ENCODE results near the gene SEMA5A. TPM values are rescaled to one million over a fixed set of nuclear protein-coding genes. Genes with fewer than 3 reads are reported as not detected.

The SEMA5A gene
- total RNA-seq, 1 donor = 42.3 TPM

DNA sequence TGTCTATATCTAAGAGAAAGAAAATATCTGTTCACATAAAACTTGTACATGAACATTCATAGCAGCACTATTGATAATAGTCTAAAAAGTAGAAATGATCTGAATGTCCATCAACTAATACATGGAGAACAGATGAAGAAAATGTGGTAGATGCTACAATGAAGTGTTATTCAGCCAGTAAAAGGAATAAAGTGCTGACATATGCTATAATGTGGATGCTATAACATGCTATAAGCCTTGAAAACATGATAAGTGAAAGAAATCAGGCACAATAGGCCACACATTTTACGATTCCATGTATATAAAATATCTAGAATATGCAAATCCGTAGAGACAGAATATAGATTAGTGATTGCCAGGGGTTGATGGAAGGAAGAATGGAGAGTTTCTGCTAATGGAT lies 146.8 kb downstream of the SEMA5A start:
- peaks cover 2% of the 10 kb centered on the region for H3K79me2 ChIP-seq (ENCODE audit: insufficient read depth, low read length)
- H3K36me3 ChIP-seq (ENCODE audit: insufficient read depth, low read length) = no peaks in the 10 kb centered on the region
- H3K27me3 ChIP-seq (ENCODE audit: insufficient read depth, low read length) = no peaks in the 10 kb centered on the region
- TF ChIP-seq, protein P1, sequence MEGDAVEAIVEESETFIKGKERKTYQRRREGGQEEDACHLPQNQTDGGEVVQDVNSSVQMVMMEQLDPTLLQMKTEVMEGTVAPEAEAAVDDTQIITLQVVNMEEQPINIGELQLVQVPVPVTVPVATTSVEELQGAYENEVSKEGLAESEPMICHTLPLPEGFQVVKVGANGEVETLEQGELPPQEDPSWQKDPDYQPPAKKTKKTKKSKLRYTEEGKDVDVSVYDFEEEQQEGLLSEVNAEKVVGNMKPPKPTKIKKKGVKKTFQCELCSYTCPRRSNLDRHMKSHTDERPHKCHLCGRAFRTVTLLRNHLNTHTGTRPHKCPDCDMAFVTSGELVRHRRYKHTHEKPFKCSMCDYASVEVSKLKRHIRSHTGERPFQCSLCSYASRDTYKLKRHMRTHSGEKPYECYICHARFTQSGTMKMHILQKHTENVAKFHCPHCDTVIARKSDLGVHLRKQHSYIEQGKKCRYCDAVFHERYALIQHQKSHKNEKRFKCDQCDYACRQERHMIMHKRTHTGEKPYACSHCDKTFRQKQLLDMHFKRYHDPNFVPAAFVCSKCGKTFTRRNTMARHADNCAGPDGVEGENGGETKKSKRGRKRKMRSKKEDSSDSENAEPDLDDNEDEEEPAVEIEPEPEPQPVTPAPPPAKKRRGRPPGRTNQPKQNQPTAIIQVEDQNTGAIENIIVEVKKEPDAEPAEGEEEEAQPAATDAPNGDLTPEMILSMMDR (IDR thresholded peaks at IDR 0.05; ENCODE audit: extremely low read depth, low read depth, low read length) = no peak
- no peak overlapping the region for H3K4me2 ChIP-seq (ENCODE audit: insufficient read depth, low read length)
- no peak overlapping the region for H3K27ac ChIP-seq (ENCODE audit: low read depth, low read length)
- H4K20me1 ChIP-seq (ENCODE audit: insufficient read depth, low read length) = no peaks in the 10 kb centered on the region
- no peak overlapping the region for H3K4me3 ChIP-seq (ENCODE audit: insufficient read depth, low read length)
- H3K4me1 ChIP-seq (ENCODE audit: insufficient read depth, low read length) = no peaks in the 10 kb centered on the region
- no peak overlapping the region for H2AFZ ChIP-seq (ENCODE audit: low read length)
- DNase-seq (ENCODE audit: insufficient read length, low spot score, missing footprints) = no peak
- no peaks in the 10 kb centered on the region for H3K9me3 ChIP-seq (ENCODE audit: low read depth, low read length)

DNA sequence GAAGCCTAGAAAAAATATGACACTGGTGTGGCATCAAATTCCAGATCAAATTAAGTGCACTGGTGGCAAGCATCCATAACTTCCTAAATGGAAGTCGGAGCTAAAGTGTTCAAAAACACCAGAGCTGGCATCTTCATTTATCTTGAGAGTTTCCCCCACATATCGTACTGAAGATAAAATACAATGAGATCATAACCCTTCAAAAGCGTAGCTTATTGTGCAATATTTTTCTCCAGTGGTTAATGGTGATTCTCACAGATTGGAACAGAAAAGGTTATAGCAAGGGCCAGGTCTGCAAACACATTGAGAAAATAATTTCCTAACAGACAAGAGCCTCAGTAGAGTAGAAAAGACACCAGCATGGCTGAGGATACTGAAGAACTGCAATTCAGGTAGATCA lies 147.6 kb downstream of the SEMA5A start:
- TF ChIP-seq, protein P1 (IDR thresholded peaks at IDR 0.05; ENCODE audit: extremely low read depth, low read depth, low read length) = no peak
- Histone ChIP-seq H3K4me1 (ENCODE audit: insufficient read depth, low read length) (no peaks in the 10 kb centered on the region), H2AFZ (ENCODE audit: low read length) (no peak overlapping the region), H3K27me3 (ENCODE audit: insufficient read depth, low read length) (no peaks in the 10 kb centered on the region), H3K79me2 (ENCODE audit: insufficient read depth, low read length) (peaks cover 2% of the 10 kb centered on the region), H3K9me3 (ENCODE audit: low read depth, low read length) (no peaks in the 10 kb centered on the region), H3K27ac (ENCODE audit: low read depth, low read length) (no peak overlapping the region), H4K20me1 (ENCODE audit: insufficient read depth, low read length) (no peaks in the 10 kb centered on the region), H3K4me3 (ENCODE audit: insufficient read depth, low read length) (no peak overlapping the region), H3K4me2 (ENCODE audit: insufficient read depth, low read length) (no peak overlapping the region), H3K36me3 (ENCODE audit: insufficient read depth, low read length) (no peaks in the 10 kb centered on the region)
- no peak for DNase-seq (ENCODE audit: insufficient read length, low spot score, missing footprints)

DNA sequence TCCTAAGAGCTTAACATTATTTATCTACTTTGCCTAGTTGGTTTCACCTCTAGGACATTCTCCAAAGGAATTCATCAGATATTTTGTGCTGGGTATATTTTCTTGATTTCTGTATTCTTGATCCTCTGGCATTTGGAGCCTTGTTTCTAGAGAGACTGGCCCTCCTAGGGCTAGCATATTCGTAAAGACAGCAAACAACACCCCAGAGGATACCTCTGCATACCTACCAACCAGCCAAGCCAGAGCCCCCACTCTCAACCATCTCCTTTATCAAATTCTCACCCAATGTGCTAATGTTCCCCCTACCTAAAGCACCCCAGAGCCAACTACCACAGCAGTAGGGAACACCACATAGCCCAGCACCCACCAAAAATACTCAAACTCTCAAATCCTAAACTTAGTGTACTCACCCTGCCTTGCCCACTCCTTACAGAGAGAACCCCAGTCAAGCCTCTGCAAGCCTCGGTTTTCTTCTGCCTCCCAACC lies 149.5 kb downstream of the SEMA5A start:
- no peak overlapping the region for H3K4me2 ChIP-seq (ENCODE audit: insufficient read depth, low read length)
- H3K36me3 ChIP-seq (ENCODE audit: insufficient read depth, low read length) = no peaks in the 10 kb centered on the region
- no peak overlapping the region for H3K4me3 ChIP-seq (ENCODE audit: insufficient read depth, low read length)
- H4K20me1 ChIP-seq (ENCODE audit: insufficient read depth, low read length) = no peaks in the 10 kb centered on the region
- DNase-seq (ENCODE audit: insufficient read length, low spot score, missing footprints) = no peak
- H3K79me2 ChIP-seq (ENCODE audit: insufficient read depth, low read length) = peaks cover 2% of the 10 kb centered on the region
- H3K4me1 ChIP-seq (ENCODE audit: insufficient read depth, low read length) = no peaks in the 10 kb centered on the region
- H3K9me3 ChIP-seq (ENCODE audit: low read depth, low read length) = no peaks in the 10 kb centered on the region
- no peak overlapping the region for H2AFZ ChIP-seq (ENCODE audit: low read length)
- TF ChIP-seq, protein P1 (IDR thresholded peaks at IDR 0.05; ENCODE audit: extremely low read depth, low read depth, low read length) = no peak
- H3K27ac ChIP-seq (ENCODE audit: low read depth, low read length) = no peak overlapping the region
- H3K27me3 ChIP-seq (ENCODE audit: insufficient read depth, low read length) = no peaks in the 10 kb centered on the region

DNA sequence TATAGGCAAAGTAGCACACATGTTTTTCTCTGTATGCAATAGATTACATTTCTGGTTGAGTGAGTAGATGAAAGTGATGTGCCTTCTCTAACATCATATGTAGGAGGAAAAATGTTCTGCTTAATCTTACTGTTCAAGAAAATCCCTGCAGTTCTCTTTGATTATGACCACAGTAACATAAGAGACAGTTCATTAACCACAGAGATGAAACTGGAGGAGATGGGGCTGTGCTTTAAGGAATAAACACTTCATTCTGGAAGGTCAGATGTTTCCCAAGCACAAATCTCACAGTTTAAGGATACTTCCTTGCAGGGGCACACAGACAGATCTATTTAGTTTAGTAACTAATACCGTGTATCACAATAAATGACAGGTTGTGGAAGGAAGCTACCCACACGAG lies 150.2 kb downstream of the SEMA5A start:
- Histone ChIP-seq H3K79me2 (ENCODE audit: insufficient read depth, low read length) (peaks cover 2% of the 10 kb centered on the region), H3K27me3 (ENCODE audit: insufficient read depth, low read length) (no peaks in the 10 kb centered on the region), H3K27ac (ENCODE audit: low read depth, low read length) (no peak overlapping the region), H3K9me3 (ENCODE audit: low read depth, low read length) (no peaks in the 10 kb centered on the region), H3K4me2 (ENCODE audit: insufficient read depth, low read length) (no peak overlapping the region), H2AFZ (ENCODE audit: low read length) (no peak overlapping the region), H3K4me1 (ENCODE audit: insufficient read depth, low read length) (no peaks in the 10 kb centered on the region), H3K4me3 (ENCODE audit: insufficient read depth, low read length) (no peak overlapping the region), H3K36me3 (ENCODE audit: insufficient read depth, low read length) (no peaks in the 10 kb centered on the region), H4K20me1 (ENCODE audit: insufficient read depth, low read length) (no peaks in the 10 kb centered on the region)
- TF ChIP-seq, protein P1 (IDR thresholded peaks at IDR 0.05; ENCODE audit: extremely low read depth, low read depth, low read length) = no peak
- DNase-seq (ENCODE audit: insufficient read length, low spot score, missing footprints) = no peak

Measured in osteoblast (primary cell).